Dermis microvascular lymphatic vessel endothelial cell (primary cell): ENCODE results near the gene RBPJL. TPM values are rescaled to one million over a fixed set of nuclear protein-coding genes. Genes with fewer than 3 reads are reported as not detected.
"Not testable (repeated sequence)": the region's sequence is repeated elsewhere in the genome, so short reads cannot be mapped to it uniquely, and the experiment has no call there.

Experiments
- DNase-seq, 2 donors: peaks; one replicate each; pipeline versions ENCODE4 v3.0.0 to v3.0.0-alpha.2; 2010; ENCODE audit warnings: low read depth in 2 of 2
- total RNA-seq: library from RNA; depleted of rRNA; stranded (reverse); fragments of >200 nt; gene quantifications from 2 replicates; pipeline ENCODE4 v1.2.1, GENCODE V29; 2014

RBPJL gene
- total RNA-seq, 1 donor from 2014 or later, result not detected

- DNase-seq, result peak; percentile 72 to 86
Measured at GRCh38 chr20:45341939-45342854, 35.6 kb downstream of the RBPJL start.

GRCh38 chr20:45342855-45343531, 36.4 kb downstream of the RBPJL start:
- no peak for DNase-seq

- no peak for DNase-seq
Measured at GRCh38 chr20:45343532-45344167, 37.0 kb downstream of the RBPJL start.

GRCh38 chr20:45344168-45344860, 37.7 kb downstream of the RBPJL start:
- peak; percentile 77 to 91 for DNase-seq

- no peak for DNase-seq
Measured at GRCh38 chr20:45345104-45345936, 38.7 kb downstream of the RBPJL start.

- peak in 1 of 2 donors; percentile 55 for DNase-seq
Measured at GRCh38 chr20:45346291-45346718, 39.7 kb downstream of the RBPJL start.

- no peak for DNase-seq
Measured at GRCh38 chr20:45346851-45347250, 40.2 kb downstream of the RBPJL start.

GRCh38 chr20:45347297-45347935, 40.8 kb downstream of the RBPJL start:
- DNase-seq, result no peak

- peak in 1 of 2 donors; percentile 71 for DNase-seq
Measured at GRCh38 chr20:45347936-45348778, 41.5 kb downstream of the RBPJL start, which contains the start of gene SDC4. Gene SDC4, minus strand, starts transcription at chr20:45348424. Its CDS starts 40 bp downstream, at chr20:45348384.

GRCh38 chr20:45350217-45350616, 43.6 kb downstream of the RBPJL start:
- DNase-seq, result no peak

GRCh38 chr20:45350795-45351194, 44.2 kb downstream of the RBPJL start:
- DNase-seq, result not testable (repeated sequence)

- no peak for DNase-seq
Measured at GRCh38 chr20:45352729-45353128, 46.1 kb downstream of the RBPJL start.

- no peak for DNase-seq
Measured at GRCh38 chr20:45353746-45354145, 47.1 kb downstream of the RBPJL start.

GRCh38 chr20:45354423-45355208, 48.0 kb downstream of the RBPJL start:
- DNase-seq, result no peak

- peak in 1 of 2 donors; percentile 34 for DNase-seq
Measured at GRCh38 chr20:45355209-45356084, 48.8 kb downstream of the RBPJL start.

- DNase-seq, result peak; percentile 76 to 90
Measured at GRCh38 chr20:45358282-45359068, 51.8 kb downstream of the RBPJL start.
